Measurements from ENCODE around the gene ZNF407.

The ZNF407 gene

GRCh38 chr18:74878267-74878666, 280.6 kb downstream of the ZNF407 start:
- DNase-seq (ENCODE audit: low read depth in 2 of 2): no peak

- DNase-seq (ENCODE audit: low read depth in 2 of 2): no peak
These were observed 283.1 kb downstream of the ZNF407 start for GRCh38 chr18:74880706-74881278.

GRCh38 chr18:74892066-74892627, 294.5 kb downstream of the ZNF407 start:
- no peak for DNase-seq (ENCODE audit: low read depth in 2 of 2)

- DNase-seq (ENCODE audit: low read depth in 2 of 2): no peak
These were observed 298.0 kb downstream of the ZNF407 start for GRCh38 chr18:74895686-74896085.

GRCh38 chr18:74896390-74896991, 298.8 kb downstream of the ZNF407 start:
- no peak for DNase-seq (ENCODE audit: low read depth in 2 of 2)

GRCh38 chr18:74897971-74898657, 300.4 kb downstream of the ZNF407 start:
- DNase-seq (ENCODE audit: low read depth in 2 of 2): peak in 1 of 2 experiments; percentile 5

- peak in 1 of 2 experiments; percentile 12 for DNase-seq (ENCODE audit: low read depth in 2 of 2)
These were observed 301.3 kb downstream of the ZNF407 start for GRCh38 chr18:74898965-74899364.

- DNase-seq (ENCODE audit: low read depth in 2 of 2): no peak
These were observed 301.9 kb downstream of the ZNF407 start for GRCh38 chr18:74899554-74899953.

GRCh38 chr18:74901362-74902146, 303.9 kb downstream of the ZNF407 start:
- DNase-seq (ENCODE audit: low read depth in 2 of 2): no peak

GRCh38 chr18:74902147-74902455, 304.4 kb downstream of the ZNF407 start:
- DNase-seq (ENCODE audit: low read depth in 2 of 2): no peak

GRCh38 chr18:74905247-74905646, 307.6 kb downstream of the ZNF407 start:
- DNase-seq (ENCODE audit: low read depth in 2 of 2): no peak

- DNase-seq (ENCODE audit: low read depth in 2 of 2): no peak
These were observed 308.5 kb downstream of the ZNF407 start for GRCh38 chr18:74906184-74906583.

- no peak for DNase-seq (ENCODE audit: low read depth in 2 of 2)
These were observed 316.5 kb downstream of the ZNF407 start for GRCh38 chr18:74914052-74914591.

GRCh38 chr18:74914648-74915047, 317.0 kb downstream of the ZNF407 start:
- no peak for DNase-seq (ENCODE audit: low read depth in 2 of 2)

GRCh38 chr18:74916773-74917393, 319.2 kb downstream of the ZNF407 start:
- DNase-seq (ENCODE audit: low read depth in 2 of 2): no peak

GRCh38 chr18:74918276-74918790, 320.7 kb downstream of the ZNF407 start:
- DNase-seq (ENCODE audit: low read depth in 2 of 2): no peak

- no peak for DNase-seq (ENCODE audit: low read depth in 2 of 2)
These were observed 323.6 kb downstream of the ZNF407 start for GRCh38 chr18:74921057-74921820.

- DNase-seq (ENCODE audit: low read depth in 2 of 2): no peak
These were observed 328.4 kb downstream of the ZNF407 start for GRCh38 chr18:74926051-74926450.

GRCh38 chr18:74928194-74928968, 330.7 kb downstream of the ZNF407 start:
- no peak for DNase-seq (ENCODE audit: low read depth in 2 of 2)

- DNase-seq (ENCODE audit: low read depth in 2 of 2): no peak
These were observed 331.4 kb downstream of the ZNF407 start for GRCh38 chr18:74929110-74929509.

Data from fibroblast of skin of left quadriceps (primary cell).